Ammon's horn (tissue), 1 donor: ENCODE measurements around the gene PRKX.
A peak's percentile ranks its signal among the peaks of the same experiment; 100 is the strongest.
"Not testable (repeated sequence)": the region's sequence is repeated elsewhere in the genome, so short reads cannot be mapped to it uniquely, and the experiment has no call there.

Experiments
- DNase-seq: peaks from one replicate; pipeline ENCODE4 v3.0.0-alpha.2; 2016; ENCODE audit warnings: low spot score

The PRKX gene

GRCh38 chrX:3653111-3653510 lies 60.3 kb downstream of the PRKX start:
- DNase-seq = no peak

DNA sequence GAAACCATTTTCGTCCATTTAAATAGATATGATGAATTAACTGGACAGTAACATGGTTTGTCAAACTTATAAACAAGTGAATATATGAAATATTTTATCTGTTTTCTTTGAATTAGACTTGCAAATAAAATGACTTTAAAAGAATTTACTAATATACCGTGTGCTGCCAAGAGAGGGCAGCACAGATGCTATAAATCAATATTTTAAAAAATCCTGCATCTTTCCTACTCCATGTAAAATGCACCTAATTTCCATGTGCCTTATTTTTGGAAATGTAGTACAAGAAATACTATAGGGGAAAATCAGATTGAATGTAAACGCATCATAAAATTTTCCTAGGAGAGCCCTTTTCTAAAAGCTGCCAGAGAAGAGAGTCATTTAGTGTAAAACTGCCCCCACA lies 62.2 kb downstream of the PRKX start:
- no peak for DNase-seq

- DNase-seq = no peak
Measured at GRCh38 chrX:3648084-3648483, 65.4 kb downstream of the PRKX start.

DNA sequence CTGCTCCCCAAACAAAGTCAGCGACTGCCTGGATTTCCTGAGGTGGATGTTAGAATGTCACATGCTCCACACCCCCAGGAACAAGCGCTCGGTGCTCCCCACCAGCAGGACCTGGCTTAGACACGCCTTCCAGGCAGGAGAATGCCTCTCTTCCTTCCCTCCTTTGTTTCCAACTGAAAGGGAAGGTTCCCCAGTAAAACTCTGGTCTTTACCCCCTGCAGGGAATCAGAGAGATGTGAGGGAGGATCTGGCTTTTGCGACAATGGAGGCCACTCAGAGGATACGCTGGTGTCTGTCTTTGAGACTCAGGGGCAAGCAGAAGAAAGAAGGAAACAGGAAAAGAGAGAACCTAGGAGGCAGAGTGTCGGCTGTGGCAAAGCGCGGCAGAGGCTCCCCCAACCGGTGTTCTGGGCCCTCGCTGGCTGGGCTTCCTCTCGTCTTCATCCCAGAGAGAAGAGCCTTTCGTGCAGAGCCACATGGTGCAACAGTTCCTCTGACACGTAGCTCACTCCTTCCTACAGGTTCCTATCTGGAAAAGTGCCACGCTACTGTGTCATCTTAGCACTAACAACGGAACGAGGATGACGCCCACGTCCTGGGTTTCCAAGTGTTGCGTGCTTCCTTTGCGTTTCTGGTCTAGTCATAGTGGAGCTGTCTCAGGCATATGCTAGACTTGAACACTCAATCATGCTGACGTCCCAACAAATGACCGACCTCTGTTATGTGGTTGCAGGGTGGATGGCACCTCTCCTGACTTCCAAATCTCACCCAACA lies 73.4 kb downstream of the PRKX start:
- DNase-seq = not testable (repeated sequence)

- DNase-seq = no peak
Measured at GRCh38 chrX:3639236-3639635, 74.2 kb downstream of the PRKX start.

DNA sequence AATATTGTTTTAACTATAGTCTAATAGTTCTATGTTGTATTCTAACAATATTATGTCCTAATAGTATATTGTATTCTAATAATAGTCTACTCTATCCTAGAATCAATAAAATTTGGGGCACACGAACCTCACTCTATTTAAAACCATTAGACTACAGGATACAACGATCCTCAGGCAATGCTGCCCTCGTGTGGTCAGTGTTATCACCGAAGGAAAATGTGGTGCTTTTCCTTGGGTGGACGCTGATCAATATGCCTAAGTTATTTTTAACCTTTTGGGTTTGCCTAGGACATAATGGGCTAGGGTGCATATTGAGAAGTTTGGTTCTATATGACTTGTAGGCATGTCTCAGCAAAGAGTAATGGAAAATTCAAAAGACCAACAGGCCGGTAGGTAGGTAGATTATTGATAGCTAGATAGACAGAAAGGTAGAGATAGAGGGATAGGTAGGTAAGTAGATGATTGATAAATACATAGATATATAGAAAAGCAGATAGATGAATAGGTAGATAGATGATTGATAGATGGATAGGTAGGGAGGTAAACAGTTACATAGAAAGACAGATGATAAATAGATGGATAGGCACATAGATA lies 75.1 kb downstream of the PRKX start:
- peak; percentile 47 for DNase-seq

DNA sequence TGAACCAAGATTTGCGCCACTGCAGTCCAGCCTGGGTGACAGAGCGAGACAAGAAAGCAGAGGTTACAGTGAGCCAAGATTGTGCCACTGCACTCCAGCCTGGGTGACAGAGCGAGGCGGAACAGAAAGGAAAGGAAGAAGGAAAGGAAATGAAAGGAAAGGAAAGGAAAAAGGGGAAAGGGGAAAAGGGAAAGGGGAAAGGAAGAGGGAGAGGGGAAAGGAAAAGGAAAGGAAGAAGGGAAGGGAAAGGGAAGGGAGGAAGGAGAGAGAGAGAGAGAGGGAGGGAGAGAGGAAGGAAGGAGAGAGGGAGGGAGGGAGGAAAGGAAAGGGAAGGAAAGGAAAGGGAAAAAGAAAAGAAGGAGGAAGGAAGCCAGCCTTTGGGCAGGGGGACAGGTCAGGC lies 76.6 kb downstream of the PRKX start:
- no peak for DNase-seq

DNA sequence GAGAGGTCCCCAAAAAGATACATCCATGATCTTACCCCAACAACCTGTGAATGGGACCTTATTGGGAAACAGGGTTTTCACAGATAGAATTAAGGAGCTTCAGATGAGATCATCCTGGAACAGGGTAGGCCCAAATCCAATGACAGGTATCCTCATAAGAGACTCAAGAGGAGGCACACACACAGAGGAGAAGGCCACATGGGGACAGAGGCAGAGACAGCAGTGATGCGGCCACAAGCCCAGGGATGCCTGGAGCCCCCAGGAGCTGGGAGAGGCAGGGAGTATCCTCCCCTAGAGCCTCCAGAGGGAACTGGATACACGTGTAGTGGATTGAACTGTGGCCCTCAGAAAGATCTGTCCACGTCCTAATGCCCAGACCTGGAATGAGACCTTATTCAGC lies 82.3 kb downstream of the PRKX start:
- no peak for DNase-seq

DNA sequence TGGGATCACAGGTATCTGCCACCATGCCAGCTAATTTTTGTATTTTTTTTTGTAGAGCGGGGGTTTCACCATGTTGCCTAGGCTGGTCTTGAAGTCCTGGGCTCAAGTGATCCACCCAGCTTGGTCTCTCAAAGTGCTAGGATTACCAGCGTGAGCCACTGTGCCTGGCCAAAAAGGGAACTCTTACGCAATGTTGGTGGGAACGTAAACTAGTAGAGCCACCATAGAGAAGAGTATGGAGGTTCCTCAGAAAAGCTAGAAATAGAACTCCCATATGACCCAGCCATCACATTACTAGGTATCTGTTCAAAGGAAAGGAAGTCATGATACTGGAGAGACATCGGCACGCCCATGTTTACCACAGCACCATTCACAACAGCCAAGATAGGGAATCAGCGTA lies 85.9 kb downstream of the PRKX start:
- DNase-seq = no peak

DNA sequence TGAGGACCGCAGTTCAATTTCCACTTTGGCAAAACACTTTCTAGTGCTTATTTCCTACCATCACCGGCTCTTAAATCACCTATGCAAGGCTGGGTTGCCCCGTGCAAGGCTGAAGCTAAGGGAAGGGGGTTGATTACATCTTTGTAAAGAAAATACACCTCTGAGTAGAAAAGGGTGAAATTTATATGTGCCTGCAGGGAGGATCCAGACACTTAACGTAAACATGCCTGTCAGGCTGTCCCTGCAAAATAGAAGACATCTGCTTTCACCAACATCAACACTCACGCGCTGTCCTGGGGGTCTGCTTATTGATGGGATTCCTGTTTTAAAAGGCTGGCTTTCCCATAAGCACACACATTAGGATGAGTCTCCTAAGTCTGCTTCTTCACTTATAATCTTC lies 92.0 kb downstream of the PRKX start:
- no peak for DNase-seq

GRCh38 chrX:3611744-3612143 lies 101.7 kb downstream of the PRKX start:
- not testable (repeated sequence) for DNase-seq

DNA sequence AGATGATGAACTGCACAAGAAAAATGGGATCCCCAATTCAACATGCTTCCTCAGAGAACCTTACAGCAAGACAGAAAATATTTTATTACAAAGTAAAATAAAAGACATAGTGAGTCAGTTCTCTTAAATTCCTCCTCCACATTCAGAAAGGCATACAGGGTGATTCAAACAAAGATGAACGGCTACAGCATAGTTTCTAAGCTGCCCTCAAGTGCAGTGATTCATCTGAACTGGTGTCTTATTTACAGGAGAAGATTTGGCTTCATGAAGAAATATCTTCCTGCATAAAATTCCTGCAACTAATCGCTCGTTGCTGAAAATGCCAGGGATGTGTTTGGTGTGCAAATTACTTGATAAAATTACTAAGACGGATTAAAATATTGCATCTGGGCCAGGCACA lies 103.6 kb downstream of the PRKX start:
- no peak for DNase-seq

- no peak for DNase-seq
Measured at GRCh38 chrX:3603026-3603661, 110.3 kb downstream of the PRKX start.

DNA sequence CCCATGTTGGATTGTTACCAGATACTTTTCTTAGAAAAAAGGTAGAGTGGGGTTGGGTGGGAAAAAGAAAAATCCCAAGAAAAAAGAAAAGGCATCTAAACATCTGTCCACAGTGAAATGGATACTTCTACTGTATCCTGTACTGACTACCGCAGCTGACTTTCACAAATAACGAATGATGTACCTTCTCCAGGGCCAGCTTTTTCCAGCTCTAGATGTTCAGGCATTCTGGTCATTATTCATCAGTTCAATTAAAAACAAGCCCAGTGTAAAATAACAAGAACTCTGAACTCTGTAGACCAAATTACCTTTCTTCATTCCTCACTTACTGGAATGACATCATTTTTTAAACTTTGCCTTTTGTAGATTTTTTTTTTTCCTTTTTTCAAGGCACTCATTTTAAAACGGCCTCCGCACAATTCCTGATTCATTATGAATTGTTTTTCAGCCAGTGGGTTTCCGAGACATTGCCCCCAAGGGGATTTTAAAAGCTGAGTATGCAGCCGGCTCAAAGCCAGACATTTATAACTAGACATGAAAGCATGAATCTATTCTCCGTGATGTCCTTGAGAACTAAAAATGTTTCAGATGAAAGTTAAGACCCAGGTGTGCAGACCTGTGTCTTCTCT lies 113.5 kb downstream of the PRKX start:
- DNase-seq = no peak

- no peak for DNase-seq
Measured at GRCh38 chrX:3598709-3599108, 114.7 kb downstream of the PRKX start.

DNA sequence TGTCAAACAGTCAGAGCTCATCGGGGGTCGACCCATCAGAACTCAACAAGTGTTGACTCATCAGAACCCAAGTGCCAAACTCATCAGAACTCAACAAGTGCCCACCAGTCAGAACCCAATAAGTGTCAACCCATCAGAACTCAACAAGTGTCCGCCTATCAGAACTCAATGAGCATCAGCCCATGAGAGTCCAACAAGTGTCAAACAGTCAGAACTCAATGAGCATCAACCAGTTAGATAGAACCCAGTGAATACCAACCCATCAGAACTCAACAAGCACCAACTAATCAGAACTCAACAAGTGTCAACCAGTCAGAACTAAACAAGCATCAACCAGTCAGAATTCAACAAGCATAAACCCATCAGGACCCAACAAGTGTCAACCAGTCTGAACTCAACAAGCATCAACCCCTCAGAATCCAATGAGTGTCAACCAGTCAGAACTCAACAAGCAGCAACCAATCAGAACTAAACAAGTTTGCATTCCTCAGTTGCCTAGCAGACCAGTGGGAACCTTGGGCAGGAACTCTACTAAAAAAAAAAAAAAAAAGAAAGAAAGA lies 115.3 kb downstream of the PRKX start:
- no peak for DNase-seq

GRCh38 chrX:3592184-3592583 lies 121.3 kb downstream of the PRKX start:
- DNase-seq = no peak

- peak; percentile 5 for DNase-seq
Measured at GRCh38 chrX:3589474-3589873, 124.0 kb downstream of the PRKX start.

DNA sequence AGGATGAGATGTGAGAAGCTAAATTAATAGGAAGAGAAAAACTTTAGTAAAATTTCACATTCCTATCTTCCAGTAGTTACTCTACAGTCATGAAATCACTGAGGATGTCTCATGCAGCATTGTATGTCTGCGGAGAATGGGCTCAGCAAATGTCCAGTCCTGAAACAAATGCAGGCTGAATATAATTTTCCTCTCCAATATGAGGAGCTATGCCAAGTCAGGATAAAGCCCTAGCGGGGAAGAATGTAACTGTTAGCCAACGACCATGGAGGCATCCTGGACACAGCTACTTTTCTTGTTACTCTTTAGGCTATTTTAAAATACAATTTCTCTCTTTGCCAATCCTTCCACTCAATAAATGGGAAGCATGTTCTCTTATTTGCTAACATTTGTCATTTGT lies 127.7 kb downstream of the PRKX start:
- DNase-seq = no peak

- no peak for DNase-seq
Measured at GRCh38 chrX:3584415-3584996, 128.9 kb downstream of the PRKX start.

- DNase-seq = no peak
Measured at GRCh38 chrX:3582451-3582850, 131.0 kb downstream of the PRKX start.

DNA sequence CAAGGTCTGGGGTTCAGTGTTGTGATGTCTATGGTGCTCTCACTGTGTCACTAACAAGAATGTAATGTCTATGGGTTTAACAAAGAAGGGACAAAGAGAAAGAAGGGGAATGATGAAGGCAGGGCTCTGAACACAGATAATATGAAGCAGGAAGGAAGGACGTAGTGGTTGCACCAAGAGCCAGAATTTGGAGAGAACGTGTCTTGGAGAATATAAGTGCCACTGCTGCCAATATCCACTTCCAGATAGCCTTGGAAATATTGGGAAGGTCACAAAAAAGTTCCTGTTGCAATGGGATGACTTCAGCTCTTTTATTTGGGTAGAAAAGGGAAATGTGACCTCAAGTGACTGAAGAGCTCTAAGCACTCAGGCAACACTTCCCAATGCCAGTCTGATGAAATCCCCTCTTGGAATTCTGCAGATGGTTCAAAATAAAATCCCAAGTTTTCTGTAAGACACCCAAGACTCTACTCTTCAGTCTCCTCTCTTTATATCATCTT lies 131.8 kb downstream of the PRKX start:
- no peak for DNase-seq
